GM19438 (cell line): Measurements from ENCODE around the gene AKR1C1.
"Not testable (repeated sequence)": the region's sequence is repeated elsewhere in the genome, so short reads cannot be mapped to it uniquely, and the experiment has no call there.

Source experiments
- ATAC-seq: cut with Tn5 transposase; IDR thresholded peaks from one replicate; pipeline ENCODE4 v1.9.1; 2021; ENCODE audit warnings: low read depth; ENCODE audit not compliant: unreplicated experiment

AKR1C1 gene

GRCh38 chr10:4981722-4982471 lies 18.7 kb downstream of the AKR1C1 start:
- peak; percentile 74 for ATAC-seq

GRCh38 chr10:4982764-4983226 lies 19.6 kb downstream of the AKR1C1 start:
- ATAC-seq, result no peak

- no peak for ATAC-seq
Measured at GRCh38 chr10:4983615-4984216, 20.5 kb downstream of the AKR1C1 start.

- ATAC-seq, result no peak
Measured at GRCh38 chr10:4984223-4984622, 21.0 kb downstream of the AKR1C1 start.

- no peak for ATAC-seq
Measured at GRCh38 chr10:4984971-4985594, 21.9 kb downstream of the AKR1C1 start.

GRCh38 chr10:4988000-4988641 lies 24.9 kb downstream of the AKR1C1 start:
- ATAC-seq, result not testable (repeated sequence)

- no peak for ATAC-seq
Measured at GRCh38 chr10:4990217-4990616, 27.0 kb downstream of the AKR1C1 start.

- not testable (repeated sequence) for ATAC-seq
Measured at GRCh38 chr10:4991463-4991862, 28.2 kb downstream of the AKR1C1 start.

- not testable (repeated sequence) for ATAC-seq
Measured at GRCh38 chr10:4992564-4992963, 29.3 kb downstream of the AKR1C1 start.

GRCh38 chr10:4994260-4994659 lies 31.0 kb downstream of the AKR1C1 start:
- ATAC-seq, result not testable (repeated sequence)

GRCh38 chr10:4998671-4999070 lies 35.5 kb downstream of the AKR1C1 start:
- ATAC-seq, result no peak

GRCh38 chr10:5002013-5002727 lies 39.0 kb downstream of the AKR1C1 start:
- no peak for ATAC-seq

- not testable (repeated sequence) for ATAC-seq
Measured at GRCh38 chr10:5003127-5004029, 40.2 kb downstream of the AKR1C1 start, which contains the start of gene AKR1C2. TSS of gene AKR1C2 (minus strand) at chr10:5003857. CDS start at chr10:5003835, 22 bp downstream.

- ATAC-seq, result not testable (repeated sequence)
Measured at GRCh38 chr10:5004030-5004385, 40.8 kb downstream of the AKR1C1 start.

- ATAC-seq, result not testable (repeated sequence)
Measured at GRCh38 chr10:5004501-5004900, 41.3 kb downstream of the AKR1C1 start.

GRCh38 chr10:5008857-5009548 lies 45.8 kb downstream of the AKR1C1 start:
- not testable (repeated sequence) for ATAC-seq

- ATAC-seq, result not testable (repeated sequence)
Measured at GRCh38 chr10:5010043-5010442, 46.8 kb downstream of the AKR1C1 start.

GRCh38 chr10:5011392-5011791 lies 48.2 kb downstream of the AKR1C1 start:
- not testable (repeated sequence) for ATAC-seq

- ATAC-seq, result no peak
Measured at GRCh38 chr10:5012595-5012994, 49.4 kb downstream of the AKR1C1 start.
